NT2/D1 (cell line): ENCODE measurements around the gene SNRPA.
"Not testable (repeated sequence)": the region's sequence is repeated elsewhere in the genome, so short reads cannot be mapped to it uniquely, and the experiment has no call there.

Experiments
- DNase-seq: peaks from one replicate; pipeline ENCODE4 v3.0.0-alpha.2; 2011; ENCODE audit warnings: low read depth, low spot score
- H3K27me3 ChIP-seq: 2 replicates; pipeline ENCODE4 v1.6.0; 2011; ENCODE audit warnings: mild to moderate bottlenecking; ENCODE audit not compliant: insufficient read length, insufficient read depth
- H3K36me3 ChIP-seq: 2 replicates; pipeline ENCODE4 v1.6.1; 2011; ENCODE audit warnings: mild to moderate bottlenecking, low read length, mixed read lengths; ENCODE audit not compliant: insufficient read depth, insufficient read length
- H3K4me1 ChIP-seq: 2 replicates; pipeline ENCODE4 v1.5.1; 2011; ENCODE audit not compliant: insufficient read depth, insufficient read length
- H3K4me3 ChIP-seq: 2 replicates; pipeline ENCODE4 v1.5.1; 2011; ENCODE audit warnings: low read depth; ENCODE audit not compliant: insufficient read length
- H3K9ac ChIP-seq: 2 replicates; pipeline ENCODE4 v1.6.0; 2011; ENCODE audit warnings: low read depth; ENCODE audit not compliant: insufficient read length
- H3K9me3 ChIP-seq: 2 replicates; pipeline ENCODE4 v1.5.1; 2011; ENCODE audit warnings: mild to moderate bottlenecking, low read length; ENCODE audit not compliant: insufficient read depth
- SUZ12 ChIP-seq: IDR thresholded peaks from 2 replicates; pipeline ENCODE4 v1.6.1; 2011; ENCODE audit not compliant: insufficient read length, insufficient read depth; ENCODE audit errors: extremely low read depth
- YY1 ChIP-seq: IDR thresholded peaks from 2 replicates; pipeline ENCODE4 v1.6.1; 2011; ENCODE audit not compliant: insufficient read length, insufficient read depth
- ZNF274 ChIP-seq: IDR thresholded peaks from 2 replicates; pipeline ENCODE4 v1.6.1; 2011; ENCODE audit warnings: mild to moderate bottlenecking, low read depth, low read length

Gene SNRPA

GRCh38 chr19:40721936-40722661 lies 28.9 kb upstream of the SNRPA start:
- H3K9ac ChIP-seq, result no peak overlapping the region
- H3K4me3 ChIP-seq, result no peak overlapping the region
- no peaks in the 10 kb centered on the region for H3K4me1 ChIP-seq
- TF ChIP-seq SUZ12, result no peak
- TF ChIP-seq YY1, result no peak
- TF ChIP-seq ZNF274, result no peak
- H3K36me3 ChIP-seq, result peaks cover 31% of the 10 kb centered on the region
- no peaks in the 10 kb centered on the region for H3K9me3 ChIP-seq
- no peaks in the 10 kb centered on the region for H3K27me3 ChIP-seq
- DNase-seq, result no peak

- Histone ChIP-seq H3K9ac (no peak overlapping the region), H3K27me3 (no peaks in the 10 kb centered on the region), H3K36me3 (peaks cover 38% of the 10 kb centered on the region), H3K4me1 (no peaks in the 10 kb centered on the region), H3K9me3 (no peaks in the 10 kb centered on the region), H3K4me3 (no peak overlapping the region)
- TF ChIP-seq ZNF274 (no peak), YY1 (no peak), SUZ12 (no peak)
- no peak for DNase-seq
Observed at GRCh38 chr19:40723661-40724254, 27.2 kb upstream of the SNRPA start.

GRCh38 chr19:40724315-40724714 lies 26.7 kb upstream of the SNRPA start:
- Histone ChIP-seq H3K4me1 (no peaks in the 10 kb centered on the region), H3K4me3 (no peak overlapping the region), H3K9ac (no peak overlapping the region), H3K9me3 (no peaks in the 10 kb centered on the region), H3K36me3 (peaks cover 40% of the 10 kb centered on the region), H3K27me3 (no peaks in the 10 kb centered on the region)
- no peak for TF ChIP-seq ZNF274
- no peak for TF ChIP-seq SUZ12
- TF ChIP-seq YY1, result no peak
- no peak for DNase-seq

- Histone ChIP-seq H3K27me3 (no peaks in the 10 kb centered on the region), H3K36me3 (peaks cover 42% of the 10 kb centered on the region), H3K4me1 (no peaks in the 10 kb centered on the region), H3K4me3 (no peak overlapping the region), H3K9ac (no peak overlapping the region), H3K9me3 (no peaks in the 10 kb centered on the region)
- TF ChIP-seq SUZ12, result no peak
- no peak for TF ChIP-seq YY1
- no peak for TF ChIP-seq ZNF274
- DNase-seq, result no peak
Observed at GRCh38 chr19:40724855-40725254, 26.1 kb upstream of the SNRPA start.

DNA sequence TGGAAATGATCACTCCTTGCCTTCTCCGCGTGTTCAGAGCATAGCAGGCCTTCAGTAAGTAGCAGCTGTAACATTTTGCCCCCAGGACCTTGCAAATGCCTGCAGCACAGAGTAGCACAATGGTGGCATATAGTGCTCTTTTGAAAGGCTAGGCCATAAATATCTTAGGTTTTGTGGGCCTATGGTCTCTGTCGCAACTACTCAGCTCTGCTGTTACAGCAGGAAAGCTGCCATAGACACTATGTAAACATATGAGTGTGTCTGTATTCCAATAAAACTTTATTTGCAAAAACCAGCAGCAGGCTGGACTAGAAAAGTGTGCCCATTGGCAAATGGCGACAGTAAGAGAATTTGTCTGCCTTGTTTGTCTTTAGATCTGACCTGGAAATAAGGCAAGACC lies 24.7 kb upstream of the SNRPA start:
- H3K27me3 ChIP-seq, result no peaks in the 10 kb centered on the region
- H3K4me1 ChIP-seq, result no peaks in the 10 kb centered on the region
- DNase-seq, result no peak
- no peak overlapping the region for H3K9ac ChIP-seq
- H3K36me3 ChIP-seq, result peaks cover 55% of the 10 kb centered on the region
- no peaks in the 10 kb centered on the region for H3K9me3 ChIP-seq
- no peak overlapping the region for H3K4me3 ChIP-seq
- TF ChIP-seq ZNF274 (no peak), YY1 (no peak), SUZ12 (no peak)

- DNase-seq, H3K9me3 ChIP-seq, H3K4me3 ChIP-seq, H3K27me3 ChIP-seq, H3K9ac ChIP-seq, H3K4me1 ChIP-seq: not testable (repeated sequence)
- peaks cover 58% of the 10 kb centered on the region for H3K36me3 ChIP-seq
Observed at GRCh38 chr19:40730065-40730464, 20.9 kb upstream of the SNRPA start.

GRCh38 chr19:40732304-40732703 lies 18.7 kb upstream of the SNRPA start:
- not testable (repeated sequence) for H3K9ac ChIP-seq, H3K4me1 ChIP-seq, H3K9me3 ChIP-seq, DNase-seq, H3K27me3 ChIP-seq, H3K4me3 ChIP-seq
- H3K36me3 ChIP-seq, result peaks cover 58% of the 10 kb centered on the region

DNA sequence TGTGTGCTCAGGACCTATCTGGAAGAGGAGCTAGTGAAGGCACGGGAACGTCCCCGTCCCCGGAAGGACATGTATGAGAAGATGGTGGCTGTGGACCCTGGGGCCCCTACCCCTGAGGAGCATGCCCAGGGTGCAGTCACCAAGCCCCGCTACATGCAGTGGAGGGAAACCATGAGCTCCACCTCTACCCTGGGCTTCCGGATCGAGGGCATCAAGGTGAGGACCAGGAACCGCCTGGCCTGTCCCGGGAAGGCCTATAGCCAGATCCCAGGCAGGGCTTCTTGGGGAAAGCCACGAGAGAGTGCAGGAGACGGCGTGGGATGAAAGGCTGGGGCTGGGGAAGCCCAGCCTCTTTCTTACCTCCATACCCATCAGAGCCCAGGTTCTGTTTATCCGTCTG lies 17.9 kb upstream of the SNRPA start:
- H3K4me1 ChIP-seq, result no peaks in the 10 kb centered on the region
- H3K36me3 ChIP-seq, result peaks cover 54% of the 10 kb centered on the region
- no peaks in the 10 kb centered on the region for H3K9me3 ChIP-seq
- H3K9ac ChIP-seq, result no peak overlapping the region
- TF ChIP-seq YY1 (no peak), SUZ12 (no peak), ZNF274 (no peak)
- no peak overlapping the region for H3K4me3 ChIP-seq
- H3K27me3 ChIP-seq, result no peaks in the 10 kb centered on the region
- no peak for DNase-seq
